NCI-H1092 (cell line): ENCODE results near the gene RAB36.

Source experiments
- DNase-seq: peaks from one replicate; lab custom pipeline; 2025; lab: John Stamatoyannopoulos, UW

Gene RAB36

DNA sequence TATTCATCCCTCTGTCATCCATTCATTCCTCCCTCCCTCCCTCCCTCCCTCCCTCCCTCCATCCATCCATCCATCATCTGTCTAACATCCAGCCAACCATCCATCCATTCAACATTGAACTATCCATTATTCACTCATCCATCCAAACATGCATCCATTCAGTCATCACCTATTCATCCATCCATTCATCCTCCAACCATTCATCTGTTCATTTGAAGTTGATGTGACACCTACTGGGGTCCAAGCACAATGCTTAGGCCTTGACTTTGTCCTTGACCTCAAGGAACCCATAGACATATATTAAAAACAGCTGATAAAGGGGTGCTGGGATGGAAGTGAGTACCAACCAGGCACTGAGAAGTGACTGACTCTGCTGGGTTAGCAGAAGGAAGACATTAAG lies 61.6 kb downstream of the RAB36 start:
- DNase-seq: no peak

DNA sequence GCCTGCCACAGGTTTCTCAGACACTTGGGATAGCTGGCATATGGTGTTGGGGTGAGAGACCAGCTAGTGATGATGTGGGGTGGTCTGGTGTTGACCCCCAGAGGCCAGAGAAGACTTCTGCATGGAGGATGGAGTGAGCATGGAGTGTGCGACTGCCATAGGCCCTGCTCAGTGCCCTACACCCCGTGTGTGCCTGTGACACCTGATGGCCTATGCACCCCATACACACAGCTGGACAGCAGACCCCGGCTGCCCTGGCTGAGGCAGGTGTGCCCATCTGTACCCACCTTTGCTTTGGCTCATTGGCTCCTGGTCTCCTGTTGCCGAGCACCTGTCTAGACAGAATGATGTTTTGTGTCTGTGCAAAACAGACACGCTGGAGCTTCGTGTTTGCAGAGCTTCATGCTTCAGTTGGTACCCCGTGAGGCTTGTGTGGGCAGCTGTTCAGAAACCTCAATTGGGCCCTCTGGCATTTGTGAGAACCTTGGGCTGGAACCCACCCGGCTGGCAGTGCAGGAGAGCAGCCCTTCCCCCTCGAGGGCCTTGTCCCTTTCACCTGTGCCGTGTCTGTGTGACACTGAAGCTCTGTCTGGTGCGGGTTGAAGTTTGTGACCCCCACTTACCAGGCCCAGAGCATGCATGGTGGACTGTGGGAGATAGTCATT lies 62.6 kb downstream of the RAB36 start:
- DNase-seq: peak; percentile 86

DNA sequence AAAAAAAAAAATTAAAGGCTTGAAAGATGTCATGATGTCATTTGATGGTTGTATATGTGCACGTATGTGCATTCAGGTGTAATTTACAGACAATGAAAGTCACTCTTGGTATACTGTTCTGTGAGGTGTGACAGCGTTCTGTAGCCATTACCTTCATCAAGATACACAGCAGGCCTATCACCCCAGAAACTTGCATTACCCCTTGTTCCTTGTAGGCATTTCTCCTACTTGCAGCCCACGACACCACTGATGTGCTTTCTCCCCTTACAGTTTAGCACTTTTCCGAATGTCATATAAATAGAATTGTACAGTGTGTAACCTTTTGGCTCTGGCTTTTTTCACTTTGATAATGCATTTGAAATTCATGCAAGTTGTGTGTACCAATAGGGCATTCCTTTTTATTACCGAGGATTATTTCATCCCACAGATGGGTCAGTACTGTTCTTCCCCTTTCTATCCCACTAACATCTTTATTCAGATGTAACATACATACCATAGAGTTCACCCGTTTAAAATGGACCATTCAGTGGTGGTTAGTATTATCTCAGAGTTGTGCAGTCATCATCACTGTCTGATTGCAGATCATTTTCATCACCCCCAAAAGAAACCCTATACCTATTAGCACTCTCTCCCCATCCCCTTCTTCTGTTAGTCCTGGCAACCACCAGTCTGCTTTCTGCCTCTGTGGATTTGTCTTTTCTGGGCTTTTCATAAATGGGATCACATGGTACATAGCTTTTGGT lies 65.3 kb downstream of the RAB36 start:
- no peak for DNase-seq

DNA sequence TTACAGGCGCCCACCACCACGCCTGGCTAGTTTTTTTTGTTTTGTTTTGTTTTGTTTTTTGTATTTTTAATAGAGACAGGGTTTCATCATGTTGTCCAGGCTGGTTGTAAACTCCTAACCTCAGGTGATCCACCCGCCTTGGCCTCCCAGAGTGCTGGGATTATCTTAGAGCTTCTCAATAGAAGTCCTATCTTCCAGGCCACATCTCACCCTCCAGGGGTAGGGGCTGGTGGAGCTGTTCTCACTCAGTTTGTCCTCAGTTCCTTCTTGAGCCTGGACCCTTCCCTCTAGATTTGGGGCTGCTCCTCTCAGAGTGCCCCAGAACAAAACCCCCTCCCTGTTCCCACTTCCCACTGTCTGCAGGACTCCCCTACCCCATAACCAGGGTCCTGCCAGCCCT lies 66.3 kb downstream of the RAB36 start:
- no peak for DNase-seq

DNA sequence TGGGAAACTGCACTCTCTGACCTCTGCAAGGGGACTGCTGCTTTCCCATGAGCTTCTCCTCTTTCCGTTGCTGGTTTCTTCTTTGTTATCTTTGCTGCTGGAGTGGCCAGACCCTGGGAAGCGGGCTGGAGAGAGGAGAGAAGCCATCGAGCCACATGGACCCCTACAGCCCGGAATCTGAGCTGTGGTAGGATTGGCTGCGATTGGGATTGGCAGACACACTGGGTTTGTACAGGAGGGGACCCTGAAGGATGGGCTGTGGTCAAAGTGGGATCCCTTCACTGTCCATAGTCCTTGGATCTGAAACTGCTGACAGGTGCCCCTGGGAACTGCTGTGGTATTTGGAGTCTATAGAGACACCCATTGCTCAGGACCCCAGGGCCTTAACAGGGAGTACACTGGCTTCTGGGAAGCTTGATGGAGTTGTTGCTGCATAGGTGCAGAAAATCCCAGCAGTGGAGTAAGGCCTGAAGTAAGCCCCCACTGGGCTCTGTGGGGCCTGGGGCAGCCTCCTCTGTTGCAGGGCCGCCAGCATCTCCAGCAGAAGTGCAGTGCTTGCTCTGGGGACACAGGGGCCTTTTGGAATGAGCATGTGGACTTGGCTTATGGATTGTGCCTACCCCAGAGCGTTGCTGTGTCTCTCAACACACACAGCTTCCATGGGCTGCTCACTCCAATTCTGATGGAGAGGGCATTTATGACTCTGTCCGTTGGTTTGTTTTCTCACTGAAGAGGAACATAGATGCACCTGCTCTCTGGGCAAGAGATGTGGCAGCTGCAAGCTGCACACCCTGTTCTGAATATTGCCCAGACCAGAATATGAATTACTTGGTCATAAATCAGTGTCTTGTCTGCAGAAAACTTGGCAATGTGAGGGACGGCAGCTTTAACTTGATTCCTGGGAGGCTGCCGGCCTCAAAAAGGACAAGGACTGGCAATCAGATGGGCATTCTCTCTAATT lies 67.1 kb downstream of the RAB36 start:
- DNase-seq: peak; percentile 83

DNA sequence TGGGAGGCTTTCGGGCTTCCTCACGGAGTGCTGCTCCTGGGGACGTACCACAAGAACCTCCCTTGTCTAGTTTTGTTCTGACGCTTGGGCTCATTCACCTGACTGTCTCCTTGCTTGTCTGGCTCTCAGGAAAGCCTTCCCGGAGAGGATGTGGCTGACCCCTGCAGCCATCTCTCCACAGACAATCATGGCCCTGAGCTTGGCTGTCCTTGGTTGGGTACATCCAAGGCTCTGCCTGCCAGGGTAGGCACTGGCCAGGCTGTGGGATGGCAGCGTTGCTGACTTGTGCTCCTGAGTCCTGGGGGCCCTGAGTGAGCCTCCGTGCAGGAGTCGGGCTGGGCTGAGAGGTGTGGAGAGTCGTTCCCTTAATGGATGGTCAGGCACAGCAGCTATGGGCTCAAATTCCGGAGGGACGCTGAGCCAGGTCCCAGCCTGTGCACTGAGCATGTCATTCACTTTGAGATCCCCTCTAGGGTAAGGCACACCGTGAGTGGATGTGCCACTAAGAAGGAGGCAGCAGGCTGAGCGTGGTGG lies 67.8 kb downstream of the RAB36 start:
- DNase-seq: no peak

DNA sequence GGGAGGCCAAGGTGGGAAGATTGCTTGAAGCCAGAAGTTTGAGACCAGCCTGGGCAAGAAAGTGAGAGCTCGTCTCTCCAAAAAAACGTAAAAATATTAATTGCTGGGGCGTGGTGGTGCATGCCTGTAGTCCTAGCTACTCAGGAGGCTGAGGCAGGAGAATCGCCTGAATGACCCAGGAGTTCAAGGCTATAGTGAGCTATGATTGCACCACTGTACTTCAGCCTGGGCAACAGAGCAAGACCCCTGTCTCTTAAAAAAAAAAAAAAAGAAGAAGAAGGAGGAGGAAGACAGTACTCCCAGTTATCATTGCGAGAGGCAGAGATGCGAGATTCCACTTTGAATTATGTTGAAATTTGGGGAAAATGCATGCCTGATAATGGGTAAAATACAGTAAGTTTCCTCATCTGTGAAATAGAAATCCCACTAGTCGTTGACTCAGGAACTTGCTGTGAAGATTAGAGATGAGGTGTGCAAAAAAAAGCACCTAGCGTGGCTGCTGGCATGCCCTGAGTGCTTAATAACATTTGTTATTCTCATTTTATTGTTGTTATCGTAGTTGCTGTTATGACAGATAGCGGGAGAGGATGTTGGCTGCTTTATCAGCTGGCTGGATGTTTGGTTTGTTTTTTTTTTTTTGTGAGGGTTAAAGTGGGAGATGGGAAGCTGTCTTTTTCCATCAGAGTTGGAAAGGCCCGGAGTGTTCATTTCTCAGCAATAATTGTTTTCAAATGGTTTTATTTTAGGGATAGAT lies 68.5 kb downstream of the RAB36 start:
- DNase-seq: no peak
